Measurements from ENCODE around the gene RAB40C. TPM values are rescaled to one million over a fixed set of nuclear protein-coding genes. Genes with fewer than 3 reads are reported as not detected.

RAB40C gene
- total and polyA plus RNA-seq, 2 donors (not counting 1 experiment from before 2014, with no cell fraction given), result 3.2 to 11.6 TPM

- Histone ChIP-seq H3K36me3 (ENCODE audit: control insufficient read depth, insufficient read depth, low read length) (peaks cover 20% of the 10 kb centered on the region), H3K27me3 (ENCODE audit: control insufficient read depth, insufficient read depth, low read length) (no peaks in the 10 kb centered on the region), H3K27ac (ENCODE audit: insufficient read depth, low read length) (no peak overlapping the region), H3K9me3 (ENCODE audit: control insufficient read depth, insufficient read depth, low read depth, low read length) (no peaks in the 10 kb centered on the region), H2AFZ (ENCODE audit: low read length) (no peak overlapping the region), H3K4me1 (ENCODE audit: control insufficient read depth, extremely low read depth, insufficient read depth, low read length) (no peaks in the 10 kb centered on the region), H3K4me2 (ENCODE audit: extremely low read depth, insufficient read depth, low read length) (no peak overlapping the region), H3K9ac (ENCODE audit: insufficient read depth, low read length) (no peak overlapping the region), H4K20me1 (ENCODE audit: control insufficient read depth, extremely low read depth, insufficient read depth, low read length) (no peaks in the 10 kb centered on the region), H3K79me2 (ENCODE audit: control insufficient read depth, insufficient read depth, low read length) (peaks cover 1% of the 10 kb centered on the region), H3K4me3 (replicated peaks in 1 of 4; ENCODE audit: control extremely low read depth in 1 of 4, insufficient read depth in 1 of 4, low read depth in 3 of 4, low read length in 4 of 4) (no peak overlapping the region)
- DNase-seq (ENCODE audit: low read depth in 2 of 2), result no peak
- no peak for TF ChIP-seq EZH2 (IDR thresholded peaks at IDR 0.05; ENCODE audit: low read length, missing control alignments)
- TF ChIP-seq CTCF (conservative IDR thresholded peaks at IDR 0.05 in 1 of 2, IDR thresholded peaks at IDR 0.05 in 1 of 2; ENCODE audit: low read depth in 1 of 2, low read length in 2 of 2), result no peak
Observed at GRCh38 chr16:552171-552570, 37.7 kb upstream of the RAB40C start.

- peaks cover 1% of the 10 kb centered on the region for H3K27me3 ChIP-seq (ENCODE audit: control insufficient read depth, insufficient read depth, low read length)
- DNase-seq (ENCODE audit: low read depth in 2 of 2), result no peak
- H4K20me1 ChIP-seq (ENCODE audit: control insufficient read depth, extremely low read depth, insufficient read depth, low read length), result no peaks in the 10 kb centered on the region
- TF ChIP-seq EZH2 (IDR thresholded peaks at IDR 0.05; ENCODE audit: low read length, missing control alignments) (no peak), CTCF (conservative IDR thresholded peaks at IDR 0.05 in 1 of 2, IDR thresholded peaks at IDR 0.05 in 1 of 2; ENCODE audit: low read depth in 1 of 2, low read length in 2 of 2) (no peak)
- H3K79me2 ChIP-seq (ENCODE audit: control insufficient read depth, insufficient read depth, low read length), result peaks cover 1% of the 10 kb centered on the region
- H3K27ac ChIP-seq (ENCODE audit: insufficient read depth, low read length), result no peak overlapping the region
- H3K9me3 ChIP-seq (ENCODE audit: control insufficient read depth, insufficient read depth, low read depth, low read length), result no peaks in the 10 kb centered on the region
- H3K9ac ChIP-seq (ENCODE audit: insufficient read depth, low read length), result no peak overlapping the region
- H3K36me3 ChIP-seq (ENCODE audit: control insufficient read depth, insufficient read depth, low read length), result peaks cover 13% of the 10 kb centered on the region
- no peaks in the 10 kb centered on the region for H3K4me1 ChIP-seq (ENCODE audit: control insufficient read depth, extremely low read depth, insufficient read depth, low read length)
- no peak overlapping the region for H3K4me2 ChIP-seq (ENCODE audit: extremely low read depth, insufficient read depth, low read length)
- no peak overlapping the region for H2AFZ ChIP-seq (ENCODE audit: low read length)
- H3K4me3 ChIP-seq (replicated peaks in 1 of 4; ENCODE audit: control extremely low read depth in 1 of 4, insufficient read depth in 1 of 4, low read depth in 3 of 4, low read length in 4 of 4), result no peak overlapping the region
Observed at GRCh38 chr16:553601-554296, 36.1 kb upstream of the RAB40C start.

- H3K9ac ChIP-seq (ENCODE audit: insufficient read depth, low read length), result no peak overlapping the region
- no peak overlapping the region for H3K4me2 ChIP-seq (ENCODE audit: extremely low read depth, insufficient read depth, low read length)
- no peak for DNase-seq (ENCODE audit: low read depth in 2 of 2)
- H3K79me2 ChIP-seq (ENCODE audit: control insufficient read depth, insufficient read depth, low read length), result no peaks in the 10 kb centered on the region
- no peak for TF ChIP-seq CTCF (conservative IDR thresholded peaks at IDR 0.05 in 1 of 2, IDR thresholded peaks at IDR 0.05 in 1 of 2; ENCODE audit: low read depth in 1 of 2, low read length in 2 of 2)
- no peak for TF ChIP-seq EZH2 (IDR thresholded peaks at IDR 0.05; ENCODE audit: low read length, missing control alignments)
- H3K36me3 ChIP-seq (ENCODE audit: control insufficient read depth, insufficient read depth, low read length), result peaks cover 11% of the 10 kb centered on the region
- H3K4me3 ChIP-seq (replicated peaks in 1 of 4; ENCODE audit: control extremely low read depth in 1 of 4, insufficient read depth in 1 of 4, low read depth in 3 of 4, low read length in 4 of 4), result no peak overlapping the region
- H3K27ac ChIP-seq (ENCODE audit: insufficient read depth, low read length), result no peak overlapping the region
- H3K4me1 ChIP-seq (ENCODE audit: control insufficient read depth, extremely low read depth, insufficient read depth, low read length), result no peaks in the 10 kb centered on the region
- H2AFZ ChIP-seq (ENCODE audit: low read length), result no peak overlapping the region
- peaks cover 4% of the 10 kb centered on the region for H3K27me3 ChIP-seq (ENCODE audit: control insufficient read depth, insufficient read depth, low read length)
- no peaks in the 10 kb centered on the region for H4K20me1 ChIP-seq (ENCODE audit: control insufficient read depth, extremely low read depth, insufficient read depth, low read length)
- H3K9me3 ChIP-seq (ENCODE audit: control insufficient read depth, insufficient read depth, low read depth, low read length), result no peaks in the 10 kb centered on the region
Observed at GRCh38 chr16:554297-554621, 35.6 kb upstream of the RAB40C start.

All from fibroblast of lung (primary cell).